HepG2 (cell line): Measurements from ENCODE around the gene CNEP1R1. TPM values are rescaled to one million over a fixed set of nuclear protein-coding genes. Genes with fewer than 3 reads are reported as not detected.

Source experiments
- ATAC-seq: fragments of 200-7000 bp; cut with Tn5 transposase; 3 replicates; pipeline ENCODE4 v1.9.1; 2020; ENCODE audit warnings: mild to moderate bottlenecking, moderate library complexity
- BruUV-seq: library from RNA; stranded (reverse); fragments of 400-500 nt; replicated peaks from 2 replicates; lab custom pipeline; 2021; lab: Mats Ljungman, UMichigan
- CTCF ChIA-PET: fragments of 300-600 bp; formaldehyde crosslinking; extraction: SDS; loops from one replicate; lab custom pipeline; 2021; ENCODE audit warnings: low total read pairs, inconsistent platforms, low intra/inter-chr PET ratio; lab: Yijun Ruan, JAX
- POLR2A ChIA-PET: fragments of 350-600 bp; sonication (Branson Sonifier 250); formaldehyde crosslinking; loops from one replicate; lab custom pipeline; 2020; ENCODE audit warnings: antibody characterized with exemption, inconsistent platforms; lab: Yijun Ruan, JAX
- DNase-seq: peaks from one replicate; pipeline ENCODE4 v3.0.0-alpha.2; 2015; ENCODE audit warnings: low spot score
- FAIRE-seq: peaks from 3 replicates; lab custom pipeline; 2011; peaks lifted over from hg19 to GRCh38; lab: Jason Lieb, UNC
- H2AFZ ChIP-seq: one replicate; pipeline ENCODE4 v1.6.1; 2011; ENCODE audit warnings: low read length, inconsistent platforms
- H3K27ac ChIP-seq: fragments of 300-600 bp; 3 replicates; pipeline ENCODE4 v1.8.0; 2011; ENCODE audit warnings: mixed run types, mild to moderate bottlenecking, mixed read lengths, low read length, inconsistent platforms; ENCODE audit not compliant: insufficient read depth; ENCODE audit errors: extremely low read length
- H3K27me3 ChIP-seq, 2 experiments: fragments of 200-600 bp in 1 of 2; 2 replicates in 1 of 2; 3 replicates in 1 of 2; pipeline versions ENCODE4 v1.6.0 to v1.8.0; 2011; ENCODE audit warnings: low read length in 2 of 2, mild to moderate bottlenecking in 2 of 2, moderate library complexity in 2 of 2, inconsistent platforms in 1 of 2; ENCODE audit not compliant: insufficient read depth in 2 of 2, control insufficient read depth in 1 of 2
- H3K36me3 ChIP-seq, 2 experiments: fragments of 200-600 bp in 1 of 2; replicated peaks in 1 of 2; 2 replicates in 1 of 2; 3 replicates in 1 of 2; pipeline versions ENCODE4 v1.5.1 to v1.8.0; 2011; ENCODE audit warnings: low read length in 2 of 2, inconsistent platforms in 1 of 2; ENCODE audit not compliant: insufficient read depth in 2 of 2, control insufficient read depth in 1 of 2
- H3K4me1 ChIP-seq: 2 replicates; pipeline ENCODE4 v1.5.1; 2012; ENCODE audit warnings: low read length, inconsistent platforms; ENCODE audit not compliant: insufficient read depth
- H3K4me2 ChIP-seq: 2 replicates; pipeline ENCODE4 v1.6.0; 2011; ENCODE audit warnings: low read depth, low read length, inconsistent platforms
- H3K4me3 ChIP-seq, 3 experiments: fragments of 200-600 bp in 1 of 3; sonication (generic), shearing (Covaris generic) in 1 of 3; replicated peaks in 1 of 3; 2 replicates each; pipeline ENCODE4 v1.5.1; 2011 to 2016; ENCODE audit warnings: low read length in 3 of 3, inconsistent platforms in 2 of 3, low read depth in 2 of 3, mild to moderate bottlenecking in 2 of 3, control low read depth in 1 of 3, mixed read lengths in 1 of 3; ENCODE audit not compliant: insufficient read depth in 1 of 3
- H3K79me2 ChIP-seq: one replicate; pipeline ENCODE4 v1.6.1; 2011; ENCODE audit warnings: low read length, inconsistent platforms; ENCODE audit not compliant: insufficient read depth
- H3K9ac ChIP-seq: 2 replicates; pipeline ENCODE4 v1.6.0; 2011; ENCODE audit warnings: mild to moderate bottlenecking, low read depth, low read length, inconsistent platforms; ENCODE audit not compliant: insufficient read depth
- H3K9me3 ChIP-seq: 2 replicates; pipeline ENCODE4 v1.5.1; 2012; ENCODE audit warnings: mild to moderate bottlenecking, low read length
- H4K20me1 ChIP-seq: 2 replicates; pipeline ENCODE4 v1.6.0; 2011; ENCODE audit warnings: inconsistent platforms, mild to moderate bottlenecking, low read length, moderate library complexity; ENCODE audit not compliant: insufficient read depth
- AHR ChIP-seq: IDR thresholded peaks from 2 replicates; pipeline ENCODE4 v1.6.1; 2018; ENCODE audit warnings: missing genetic modification reagents, missing compliant biosample characterization
- ASH2L ChIP-seq: fragments of 300-600, 200-600 bp; sonication (generic); IDR thresholded peaks from 2 replicates; pipeline ENCODE4 v1.7.0; 2017; ENCODE audit warnings: low read depth, mild to moderate bottlenecking, moderate library complexity, mixed read lengths, low read length; ENCODE audit not compliant: insufficient read length
- CREBL2 ChIP-seq: sonication (generic); formaldehyde crosslinking; IDR thresholded peaks from 2 replicates; pipeline ENCODE4 v1.8.1; 2023; ENCODE audit warnings: missing genetic modification reagents, mild to moderate bottlenecking, borderline replicate concordance
- HCFC1 ChIP-seq: fragments of 150-350 bp; IDR thresholded peaks from 2 replicates; pipeline ENCODE4 v1.6.1; 2014; ENCODE audit warnings: low read depth, low read length
- KDM5A ChIP-seq: fragments of 200-600 bp; sonication (generic); IDR thresholded peaks from 2 replicates; pipeline ENCODE4 v1.7.0; 2018; ENCODE audit warnings: antibody characterized with exemption, mild to moderate bottlenecking, low read length, borderline replicate concordance
- NR0B2 ChIP-seq: sonication (generic); formaldehyde crosslinking; IDR thresholded peaks from 2 replicates; pipeline ENCODE4 v1.4.0; 2020; ENCODE audit warnings: mild to moderate bottlenecking, missing genetic modification reagents
- REL ChIP-seq: sonication (generic); formaldehyde crosslinking; conservative IDR thresholded peaks from 2 replicates; pipeline ENCODE4 v1.8.0; 2022; ENCODE audit warnings: mild to moderate bottlenecking, missing genetic modification reagents, moderate library complexity
- SNRNP70 ChIP-seq: fragments of 200-400 bp; formaldehyde crosslinking; IDR thresholded peaks from 2 replicates; pipeline ENCODE4 v1.6.1; 2017; ENCODE audit warnings: mild to moderate bottlenecking, low read depth, low read length, moderate library complexity
- SP5 ChIP-seq: IDR thresholded peaks from 2 replicates; pipeline ENCODE4 v1.6.1; 2016; ENCODE audit warnings: low read depth, borderline replicate concordance
- TCF12 ChIP-seq, 2 experiments: fragments of 450-650 bp in 1 of 2; sonication (generic) in 1 of 2; formaldehyde crosslinking in 1 of 2; IDR thresholded peaks; 2 replicates each; pipeline versions ENCODE4 v1.6.1 to v1.8.0; 2017 to 2022; ENCODE audit warnings: antibody characterized with exemption in 1 of 2, mild to moderate bottlenecking in 1 of 2, missing genetic modification reagents in 1 of 2, moderate library complexity in 1 of 2
- TRIM22 ChIP-seq: fragments of 450-650 bp; IDR thresholded peaks from 2 replicates; pipeline ENCODE4 v1.6.1; 2017
- ZFP36 ChIP-seq: fragments of 150-350 bp; IDR thresholded peaks from 2 replicates; pipeline ENCODE4 v1.6.1; 2018; ENCODE audit warnings: borderline replicate concordance, low read length, low read depth; ENCODE audit not compliant: partially characterized antibody
- ZNF160 ChIP-seq: sonication (generic); formaldehyde crosslinking; IDR thresholded peaks from 2 replicates; pipeline ENCODE4 v1.8.0; 2022; ENCODE audit warnings: mild to moderate bottlenecking, inconsistent platforms, missing genetic modification reagents
- ZNF496 ChIP-seq: sonication (generic); formaldehyde crosslinking; IDR thresholded peaks from 2 replicates; pipeline ENCODE4 v1.8.1; 2023; ENCODE audit warnings: mild to moderate bottlenecking, moderate library complexity, missing genetic modification reagents; ENCODE audit not compliant: insufficient replicate concordance
- ZNF564 ChIP-seq: sonication (generic); formaldehyde crosslinking; IDR thresholded peaks from 2 replicates; pipeline ENCODE4 v1.8.1; 2023; ENCODE audit warnings: mild to moderate bottlenecking, missing genetic modification reagents
- ZNF674 ChIP-seq: sonication (generic); formaldehyde crosslinking; IDR thresholded peaks from 2 replicates; pipeline ENCODE4 v1.5.0; 2020; ENCODE audit warnings: low read depth, mild to moderate bottlenecking, missing genetic modification reagents
- ZNF761 ChIP-seq: sonication (generic); formaldehyde crosslinking; conservative IDR thresholded peaks from 2 replicates; pipeline ENCODE4 v1.4.0; 2020; ENCODE audit warnings: mild to moderate bottlenecking, missing genetic modification reagents
- WGBS: methylation state at CpG from one replicate; pipeline ENCODE4 v1.1.6; 2017; ENCODE audit warnings: low lambda C conversion rate; 5-methylcytosine and 5-hydroxymethylcytosine counted together
- in situ Hi-C: cut with HindIII; loops from 2 replicates; pipeline ENCODE4 v1.10.0; 2017; ENCODE audit warnings: low pct_unique_long_range_greater_than_20kb; ENCODE audit not compliant: extremely low pct_ligation_motif_present
- intact Hi-C: fragments of 100-400 bp; cut with micrococcal nuclease; formaldehyde crosslinking; loops from one replicate; pipeline ENCODE4 v1.10.0; 2022; ENCODE audit not compliant: unreplicated experiment
- polyA plus RNA-seq, 8 experiments: library from polyadenylated mRNA; depleted of rRNA in 3 of 8; stranded (reverse) in 7 of 8; unstranded in 1 of 8; fragments of >200 nt; fragmentation: Illumina TruSeq in 4 of 8; extraction: Trizol in 4 of 8; gene quantifications; 2 replicates each; pipeline versions ENCODE4 v1.2.1 to v1.2.3, GENCODE V29; 2011 to 2016; ENCODE audit warnings: low read depth in 4 of 8, missing spikeins in 1 of 8, mixed read lengths in 1 of 8; ENCODE audit not compliant: insufficient read depth in 1 of 8
- total RNA-seq, 5 experiments: library from RNA; depleted of rRNA; stranded (reverse); fragments of >200 nt; fragmentation: Illumina TruSeq; extraction: Trizol; gene quantifications; 2 replicates each; pipeline ENCODE4 v1.2.3, GENCODE V29; 2016; ENCODE audit warnings: low read depth in 1 of 5
- TF ChIP-seq, protein P1 (sequence below): sonication (generic); formaldehyde crosslinking; IDR thresholded peaks from 2 replicates; pipeline ENCODE4 v1.8.1; 2022; ENCODE audit warnings: low read depth, mild to moderate bottlenecking, missing genetic modification reagents

The CNEP1R1 gene
- total and polyA plus RNA-seq, 2 of the 13 experiments (the other 11 are each of a cell fraction or from before 2014, with no cell fraction given) = 23.6 to 26.8 TPM

GRCh38 chr16:49993579-49993978, 31.4 kb upstream of the CNEP1R1 start:
- no peak for TF ChIP-seq SP5
- no peak for TF ChIP-seq REL (CRISPR knock-in tag)
- no peak for TF ChIP-seq KDM5A
- TF ChIP-seq AHR (CRISPR knock-in tag) = no peak
- no peak for TF ChIP-seq ZNF761 (CRISPR knock-in tag)
- TF ChIP-seq, protein P1, sequence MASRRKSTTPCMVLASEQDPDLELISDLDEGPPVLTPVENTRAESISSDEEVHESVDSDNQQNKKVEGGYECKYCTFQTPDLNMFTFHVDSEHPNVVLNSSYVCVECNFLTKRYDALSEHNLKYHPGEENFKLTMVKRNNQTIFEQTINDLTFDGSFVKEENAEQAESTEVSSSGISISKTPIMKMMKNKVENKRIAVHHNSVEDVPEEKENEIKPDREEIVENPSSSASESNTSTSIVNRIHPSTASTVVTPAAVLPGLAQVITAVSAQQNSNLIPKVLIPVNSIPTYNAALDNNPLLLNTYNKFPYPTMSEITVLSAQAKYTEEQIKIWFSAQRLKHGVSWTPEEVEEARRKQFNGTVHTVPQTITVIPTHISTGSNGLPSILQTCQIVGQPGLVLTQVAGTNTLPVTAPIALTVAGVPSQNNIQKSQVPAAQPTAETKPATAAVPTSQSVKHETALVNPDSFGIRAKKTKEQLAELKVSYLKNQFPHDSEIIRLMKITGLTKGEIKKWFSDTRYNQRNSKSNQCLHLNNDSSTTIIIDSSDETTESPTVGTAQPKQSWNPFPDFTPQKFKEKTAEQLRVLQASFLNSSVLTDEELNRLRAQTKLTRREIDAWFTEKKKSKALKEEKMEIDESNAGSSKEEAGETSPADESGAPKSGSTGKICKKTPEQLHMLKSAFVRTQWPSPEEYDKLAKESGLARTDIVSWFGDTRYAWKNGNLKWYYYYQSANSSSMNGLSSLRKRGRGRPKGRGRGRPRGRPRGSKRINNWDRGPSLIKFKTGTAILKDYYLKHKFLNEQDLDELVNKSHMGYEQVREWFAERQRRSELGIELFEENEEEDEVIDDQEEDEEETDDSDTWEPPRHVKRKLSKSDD (CRISPR knock-in tag) = no peak
- TF ChIP-seq ZNF564 (CRISPR knock-in tag) = no peak
- TF ChIP-seq HCFC1 = no peak
- no peak for TF ChIP-seq NR0B2 (CRISPR knock-in tag)
- no peak for TF ChIP-seq ZFP36
- TF ChIP-seq CREBL2 = no peak
- no peak for TF ChIP-seq TRIM22
- no peak for TF ChIP-seq ASH2L
- TF ChIP-seq ZNF496 (CRISPR knock-in tag) = no peak
- TF ChIP-seq SNRNP70 = no peak
- TF ChIP-seq TCF12 (IDR thresholded peaks at IDR 0.05) = no peak
- no peak for TF ChIP-seq TCF12 (CRISPR knock-in tag; IDR thresholded peaks at IDR 0.05)
- no peak for TF ChIP-seq ZNF674 (CRISPR knock-in tag)
- TF ChIP-seq ZNF160 (CRISPR knock-in tag) = no peak
- Histone ChIP-seq H3K36me3 (no peaks in the 10 kb centered on the region), H3K79me2 (no peaks in the 10 kb centered on the region), H4K20me1 (no peaks in the 10 kb centered on the region), H3K27me3 (no peaks in the 10 kb centered on the region), H3K9me3 (no peaks in the 10 kb centered on the region), H3K27ac (no peak overlapping the region), H3K9ac (no peak overlapping the region), H2AFZ (no peak overlapping the region), H3K4me1 (no peaks in the 10 kb centered on the region), H3K4me2 (no peak overlapping the region), H3K4me3 (no peak overlapping the region)
- ATAC-seq (no peak), DNase-seq (no peak), FAIRE-seq (no peak)
- BruUV-seq = no TSS peak
- intact Hi-C loops = no loop called here
- in situ Hi-C loops = no loop called here
- POLR2A ChIA-PET = no interaction called here
- CTCF ChIA-PET = interaction anchor here (0.7 kb wide), 1 partner anchor 36 kb away, joined by 3 read pairs; no protein-coding TSS in a partner anchor
- 33% methylated on average over 1 of the region's 1 CpG for WGBS
